NCI-H524 treated with DMSO at 0.1 percent for 48 hours (cell line): ENCODE data around the gene ATP11A.
"Not testable (repeated sequence)": the region's sequence is repeated elsewhere in the genome, so short reads cannot be mapped to it uniquely, and the experiment has no call there.

Source experiments
- DNase-seq: peaks from one replicate; lab custom pipeline; 2025; lab: John Stamatoyannopoulos, UW

ATP11A gene

DNA sequence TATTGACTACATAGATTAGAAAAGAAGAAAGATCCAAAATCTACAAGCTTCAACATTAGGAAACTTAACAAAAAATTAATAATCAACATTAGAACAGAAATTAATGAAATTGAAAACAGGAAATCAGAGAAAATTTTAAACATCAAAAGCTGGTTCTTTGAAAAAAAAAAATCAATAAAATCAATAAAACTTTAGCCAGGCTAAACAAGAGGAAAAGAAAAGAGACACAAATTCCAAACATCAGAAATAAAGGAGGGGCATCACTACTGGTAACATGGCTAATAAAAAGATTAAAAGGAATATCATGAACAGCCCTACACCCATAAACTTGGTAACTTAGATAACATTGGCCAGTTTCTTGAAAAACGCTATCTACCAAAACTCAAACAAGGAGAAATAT is 110.2 kb downstream of the ATP11A start:
- no peak for DNase-seq

DNA sequence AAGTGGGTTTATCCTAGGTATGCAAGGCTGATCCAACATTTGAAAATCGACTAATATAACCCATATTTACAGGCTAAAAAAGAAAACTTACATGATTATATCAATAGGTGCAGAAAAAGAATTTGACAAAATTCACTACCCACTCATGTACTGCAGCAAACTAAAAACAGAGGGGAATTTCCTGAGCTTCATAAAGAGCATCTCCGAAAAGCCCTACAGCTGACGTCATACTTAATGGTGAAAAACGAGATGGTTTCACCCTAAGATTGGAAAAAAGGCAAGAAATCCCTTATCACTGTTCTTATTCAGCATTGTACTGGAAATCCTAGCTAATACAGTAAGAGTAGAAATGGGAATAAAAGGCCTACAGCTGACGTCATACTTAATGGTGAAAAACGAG is 111.0 kb downstream of the ATP11A start:
- DNase-seq = not testable (repeated sequence)

DNA sequence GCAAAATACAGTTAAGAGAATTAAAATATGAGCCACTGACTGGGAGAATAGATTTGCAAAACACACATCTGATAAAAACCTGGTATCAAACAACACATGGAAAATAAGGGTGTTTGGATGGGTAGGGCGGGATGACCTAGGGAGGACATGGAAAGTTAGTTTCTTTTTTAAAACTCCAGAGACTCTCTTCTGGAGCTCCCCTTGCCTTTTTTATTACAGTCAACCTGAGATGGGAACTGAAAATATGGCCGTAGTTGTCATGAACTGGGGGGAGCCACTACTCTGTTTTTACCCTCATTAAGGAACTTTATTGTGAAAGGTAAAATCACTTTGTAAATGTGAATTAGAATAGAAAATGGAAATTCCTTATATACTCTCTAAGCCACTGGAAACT is 113.0 kb downstream of the ATP11A start:
- DNase-seq = no peak

DNA sequence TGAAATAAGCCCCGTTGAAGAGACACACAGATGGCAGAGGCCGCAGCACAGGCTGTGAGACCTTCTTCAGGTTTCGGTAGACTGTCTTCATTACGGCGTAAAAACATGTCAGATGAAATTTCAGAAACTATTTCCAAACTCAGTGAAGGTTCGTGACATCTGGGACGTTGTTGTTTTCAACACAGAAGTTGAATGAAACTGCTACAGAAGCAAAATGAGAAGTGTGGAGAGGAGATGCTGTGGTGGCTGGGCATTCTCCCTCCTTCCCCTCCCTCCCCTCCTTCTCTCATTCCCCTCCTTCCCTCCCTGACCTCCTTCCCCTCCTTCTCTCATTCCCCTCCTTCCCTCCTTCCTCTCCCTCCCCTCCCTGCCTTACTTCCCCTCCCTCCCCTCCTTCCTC is 113.6 kb downstream of the ATP11A start:
- no peak for DNase-seq

DNA sequence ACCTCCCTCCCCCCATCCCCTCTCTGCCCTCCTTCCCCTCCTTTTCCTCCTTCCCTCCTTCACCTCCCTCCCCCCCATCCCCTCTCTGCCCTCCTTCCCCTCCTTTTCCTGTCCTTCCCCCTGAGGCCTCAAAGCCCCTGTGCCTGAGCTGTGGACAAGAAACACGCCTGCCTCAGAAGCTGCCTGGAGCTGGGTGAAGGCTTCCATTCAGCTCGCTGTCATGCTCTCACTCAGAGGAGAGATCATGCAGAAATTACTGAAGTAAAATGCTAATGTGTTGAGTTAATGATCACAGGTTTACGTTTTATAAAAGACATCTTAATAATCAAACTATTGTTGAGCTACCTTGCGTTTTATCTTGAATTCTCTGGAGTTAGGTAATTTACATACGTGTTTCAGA is 114.5 kb downstream of the ATP11A start:
- no peak for DNase-seq

DNA sequence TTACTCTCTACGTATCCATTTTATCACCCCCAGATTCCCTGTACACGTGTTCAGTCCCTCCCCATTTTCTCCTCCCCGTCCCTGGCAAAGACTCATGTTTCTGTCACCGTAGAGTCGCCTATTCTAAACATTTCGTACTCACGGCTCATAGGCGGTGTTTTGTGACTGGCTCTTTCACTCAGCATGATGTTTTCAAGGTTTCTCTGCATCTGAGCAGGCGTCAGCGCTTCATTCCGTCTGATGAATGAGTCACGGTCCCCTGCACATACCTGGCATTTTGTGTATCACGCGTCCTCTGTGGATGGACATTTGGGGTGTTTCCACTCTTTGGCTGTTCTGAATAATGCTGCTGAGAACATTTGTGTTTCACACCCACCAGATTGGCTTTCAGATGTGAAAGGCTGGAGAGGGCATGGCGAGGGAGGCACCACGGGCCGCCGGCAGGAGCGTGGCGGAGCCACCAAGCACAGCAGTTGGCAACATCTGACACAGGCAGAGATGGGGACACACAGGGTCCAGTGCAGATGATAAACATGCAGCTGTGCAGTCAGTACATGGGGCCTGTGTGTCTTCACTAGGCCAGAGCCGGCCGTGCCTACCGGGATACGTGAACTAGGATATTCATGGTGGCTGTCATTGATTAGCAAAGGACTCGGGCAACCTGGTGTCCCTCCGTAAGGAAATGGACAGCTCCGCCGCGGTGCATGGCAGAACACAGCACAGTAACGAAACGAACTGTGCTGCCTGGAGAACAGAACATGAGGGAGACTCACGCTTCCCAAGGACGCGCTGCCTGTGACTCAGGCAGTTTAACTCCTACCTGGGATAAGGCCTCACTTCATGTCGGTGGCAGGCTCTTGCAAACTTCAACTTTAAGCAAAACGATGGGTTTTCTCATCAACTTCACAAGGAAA is 117.2 kb downstream of the ATP11A start:
- DNase-seq = no peak

DNA sequence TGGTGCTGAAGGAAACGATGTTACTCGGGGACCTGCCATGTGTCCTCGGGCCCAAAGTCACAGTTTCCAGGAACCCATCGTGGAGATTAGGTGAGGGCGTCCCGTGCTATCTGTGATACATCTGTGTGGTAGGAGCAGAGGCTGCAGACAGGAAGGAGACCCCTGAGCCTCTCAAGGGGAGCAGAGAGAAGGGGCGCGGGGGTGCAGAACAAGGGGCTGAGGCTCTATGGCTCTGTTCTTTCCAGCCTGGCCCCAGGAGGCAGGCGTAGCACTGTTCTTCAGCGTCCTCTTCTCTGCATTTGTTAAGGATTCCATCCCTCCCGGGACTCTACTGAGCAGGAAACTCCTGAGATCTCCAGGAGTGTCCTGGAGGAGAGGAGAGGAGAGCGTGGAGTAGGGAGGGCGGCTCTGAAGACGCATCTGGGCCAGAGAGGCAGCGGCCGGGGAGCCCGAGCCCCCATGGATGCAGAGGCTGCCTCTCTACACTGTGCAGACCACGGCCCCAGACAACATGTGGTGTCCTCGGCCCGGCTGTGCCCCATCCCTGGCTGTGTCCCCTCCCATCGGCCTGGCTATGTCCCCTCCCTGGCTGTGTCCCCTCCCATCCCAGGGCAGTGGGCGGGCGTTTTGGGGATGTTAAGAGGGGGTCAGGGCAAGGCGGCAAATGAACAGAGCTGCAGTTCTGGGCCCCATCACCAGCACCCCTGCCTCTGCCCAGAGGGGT is 118.0 kb downstream of the ATP11A start:
- no peak for DNase-seq

DNA sequence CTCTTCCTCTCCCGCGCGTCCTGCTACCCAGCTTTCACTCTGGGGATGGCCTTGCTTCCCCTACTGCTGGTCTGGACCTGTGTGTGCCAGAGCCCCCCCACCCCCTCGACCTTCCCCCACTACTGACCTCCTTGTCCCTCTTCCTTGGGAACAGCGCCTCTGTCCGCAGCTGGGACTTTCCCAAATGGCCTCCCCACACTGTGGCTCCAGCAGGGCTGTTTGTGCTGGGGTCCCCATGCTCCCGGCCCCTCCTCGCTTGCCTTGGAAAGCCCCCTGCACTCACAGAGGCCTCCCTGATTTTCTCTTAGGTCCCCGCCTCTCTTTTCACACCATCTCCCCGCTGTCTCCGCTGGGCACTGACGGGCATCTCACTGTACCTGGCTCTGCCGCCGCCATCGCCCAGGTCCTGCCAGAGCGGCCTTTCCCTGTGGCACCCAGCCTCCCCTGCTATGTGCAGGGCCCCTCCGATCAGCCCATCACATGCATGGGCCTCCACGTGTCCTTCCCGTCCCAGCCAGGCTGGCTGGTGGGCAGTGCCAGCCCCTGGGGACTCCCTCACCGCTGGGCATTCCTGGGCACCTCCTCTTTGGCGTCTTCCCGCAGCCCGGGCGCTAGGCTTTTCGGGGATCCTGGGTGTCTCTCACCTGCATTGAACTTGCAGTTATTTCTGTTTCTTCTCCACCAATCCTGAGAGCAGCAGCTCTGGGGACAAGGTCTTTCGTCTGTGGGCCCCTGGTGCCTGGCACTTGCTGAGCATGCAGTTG is 118.7 kb downstream of the ATP11A start:
- DNase-seq = no peak

DNA sequence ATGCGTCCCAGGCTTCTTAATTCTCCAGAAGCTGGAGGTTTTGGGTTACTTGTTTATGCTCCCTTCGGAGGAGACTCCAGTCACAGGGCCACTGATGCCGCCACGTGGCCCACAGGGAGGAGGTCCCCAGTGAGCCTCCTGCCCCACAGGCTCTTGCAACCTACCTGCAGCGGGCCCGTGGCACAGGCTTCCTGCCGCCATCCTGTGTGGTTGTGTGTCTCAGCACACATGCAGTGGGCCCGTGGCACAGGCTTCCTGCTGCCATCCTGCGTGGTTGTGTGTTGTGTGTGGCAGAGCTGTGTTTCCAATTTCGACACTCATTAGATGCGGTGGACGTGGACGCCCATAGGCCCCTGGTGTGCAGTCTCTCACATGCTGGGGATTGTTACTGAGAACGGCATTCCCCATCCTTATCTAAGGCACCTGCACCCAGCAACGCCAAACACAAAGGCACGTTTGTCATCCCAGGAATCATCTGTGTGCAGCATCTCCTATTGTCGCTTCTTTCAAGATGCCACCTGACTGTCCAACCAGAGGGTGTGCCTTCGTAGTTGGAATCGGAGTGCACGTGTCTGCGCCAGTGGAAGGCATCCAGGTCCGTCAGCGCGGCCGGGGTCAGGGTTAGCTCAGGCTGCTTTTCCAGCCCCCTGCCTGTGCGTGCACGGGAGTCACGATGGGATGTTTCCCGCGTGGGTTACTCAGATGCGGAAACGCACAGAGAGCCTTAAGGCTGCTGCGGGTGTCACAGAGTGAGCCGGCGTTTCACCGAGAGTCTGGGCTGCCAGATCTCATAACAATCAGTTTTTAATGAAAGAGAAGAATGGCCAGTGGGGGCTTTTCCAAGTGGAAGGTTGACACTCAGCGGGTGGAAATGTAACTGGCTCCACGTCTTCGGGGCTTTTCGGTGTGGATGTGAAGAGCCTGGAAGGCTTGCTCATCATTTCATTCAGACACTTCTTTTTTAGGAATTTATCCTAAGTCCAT is 119.8 kb downstream of the ATP11A start:
- DNase-seq = no peak

DNA sequence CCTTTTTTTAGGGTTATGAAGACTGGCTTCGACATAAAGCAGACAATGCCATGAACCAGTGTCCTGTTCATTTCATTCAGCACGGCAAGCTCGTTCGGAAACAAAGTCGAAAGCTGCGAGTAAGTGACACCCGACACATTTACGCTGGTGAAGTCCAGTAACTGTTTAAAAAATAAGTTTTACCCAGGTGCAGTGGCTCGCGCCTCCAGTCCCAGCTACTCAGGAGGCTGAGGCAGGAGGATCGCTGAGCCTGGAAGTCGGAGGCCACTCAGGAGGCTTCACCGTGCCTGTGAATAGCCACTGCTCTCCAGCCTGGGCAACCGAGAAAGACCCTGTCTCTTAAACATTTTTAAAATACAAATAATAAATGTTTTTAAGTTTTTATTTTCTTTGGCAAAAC is 120.8 kb downstream of the ATP11A start:
- no peak for DNase-seq

DNA sequence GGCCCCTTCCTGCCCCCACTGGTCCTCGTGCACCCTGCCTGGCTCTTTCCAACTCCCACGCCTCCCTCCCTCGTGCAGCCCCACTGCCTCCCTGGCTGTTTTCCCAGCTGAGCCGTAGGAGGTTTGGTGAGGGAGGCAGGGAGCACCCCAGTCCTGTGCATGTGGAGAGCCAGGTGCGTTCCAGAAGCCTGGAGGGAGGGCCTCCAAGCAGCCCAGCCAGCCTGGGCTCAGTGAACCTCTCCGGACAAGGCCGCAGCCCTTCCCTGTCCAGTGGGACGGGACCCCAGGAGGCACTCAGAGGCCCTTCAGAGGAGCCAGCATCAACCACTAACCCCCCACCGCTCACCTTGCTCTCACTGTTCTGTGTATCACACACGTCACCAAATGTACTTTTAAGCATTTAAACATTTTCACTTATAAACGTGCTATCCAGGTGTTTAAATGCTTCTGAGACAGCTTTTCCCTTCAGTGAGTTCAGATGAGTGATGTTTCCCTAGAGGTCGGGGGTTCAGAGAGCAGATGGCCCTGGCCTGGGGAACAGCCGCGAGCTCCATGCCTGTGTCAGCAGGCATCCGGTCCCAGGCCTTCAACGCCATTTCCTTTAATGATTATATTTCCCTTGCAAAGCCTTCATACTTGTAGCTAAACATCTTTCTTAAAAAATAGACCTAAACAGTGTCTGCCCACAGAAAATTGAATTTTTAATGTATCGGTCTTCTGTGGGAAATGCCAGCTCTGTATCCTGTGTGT is 122.6 kb downstream of the ATP11A start:
- DNase-seq = no peak

DNA sequence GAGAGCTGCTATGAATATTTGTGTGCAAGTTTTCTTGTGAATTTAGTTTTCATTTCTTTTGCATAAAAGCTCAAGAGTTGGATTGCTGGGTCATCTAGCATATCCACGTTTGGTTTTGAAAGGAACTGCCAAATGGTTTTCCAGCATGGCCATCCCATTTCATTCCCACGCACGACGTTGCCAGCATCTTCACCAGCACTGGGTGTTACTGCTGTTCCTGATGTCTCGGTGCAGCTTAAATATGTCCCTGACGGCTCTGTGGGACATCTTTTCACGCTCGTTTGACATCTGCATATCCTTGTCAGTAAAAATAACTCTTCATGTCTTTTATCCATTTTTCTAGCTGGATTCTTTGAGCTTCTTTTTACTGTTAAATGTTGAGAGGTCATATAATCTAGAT is 123.7 kb downstream of the ATP11A start:
- no peak for DNase-seq

DNA sequence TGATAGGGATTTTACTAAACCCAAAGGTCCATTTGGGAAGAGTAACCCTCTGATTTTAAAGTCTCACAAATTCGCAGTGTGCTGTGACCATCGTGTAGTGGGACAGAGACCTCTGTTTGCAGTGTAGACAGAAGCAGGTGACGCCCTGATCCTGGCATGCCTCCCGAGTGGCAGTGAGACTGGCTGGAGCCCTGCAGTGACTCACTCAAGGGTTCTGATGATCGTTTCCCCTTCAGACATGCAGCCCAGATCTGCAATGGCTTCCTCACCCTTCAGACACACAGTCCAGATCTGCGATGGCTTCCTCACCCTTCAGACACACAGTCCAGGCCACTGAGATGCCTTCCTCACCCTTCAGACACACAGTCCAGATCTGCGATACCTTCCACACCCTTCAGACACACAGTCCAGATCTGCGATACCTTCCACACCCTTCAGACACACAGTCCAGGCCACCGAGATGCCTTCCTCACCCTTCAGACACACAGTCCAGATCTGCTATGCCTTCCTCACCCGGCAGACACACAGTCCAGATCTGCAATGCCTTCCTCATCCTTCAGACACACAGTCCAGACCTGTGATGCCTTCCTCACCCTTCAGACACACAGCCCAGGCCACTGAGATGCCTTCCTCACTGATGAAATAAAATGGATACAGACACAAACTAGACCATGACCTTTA is 125.2 kb downstream of the ATP11A start:
- DNase-seq = no peak

DNA sequence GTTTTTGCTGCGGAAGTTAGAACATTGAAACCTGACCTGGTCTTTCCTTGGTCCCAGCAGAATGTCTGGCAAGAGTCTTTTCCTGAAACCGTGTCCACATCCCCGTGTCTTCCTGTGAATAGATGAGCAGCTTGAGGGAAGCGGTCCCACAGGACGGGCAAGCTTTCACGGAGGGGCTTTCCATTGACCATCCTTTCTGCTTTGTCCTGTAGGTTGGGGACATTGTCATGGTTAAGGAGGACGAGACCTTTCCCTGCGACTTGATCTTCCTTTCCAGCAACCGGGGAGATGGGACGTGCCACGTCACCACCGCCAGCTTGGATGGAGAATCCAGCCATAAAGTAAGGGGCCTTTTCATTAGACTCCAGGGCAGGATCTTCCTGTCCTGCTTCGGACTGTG is 126.0 kb downstream of the ATP11A start:
- no peak for DNase-seq

DNA sequence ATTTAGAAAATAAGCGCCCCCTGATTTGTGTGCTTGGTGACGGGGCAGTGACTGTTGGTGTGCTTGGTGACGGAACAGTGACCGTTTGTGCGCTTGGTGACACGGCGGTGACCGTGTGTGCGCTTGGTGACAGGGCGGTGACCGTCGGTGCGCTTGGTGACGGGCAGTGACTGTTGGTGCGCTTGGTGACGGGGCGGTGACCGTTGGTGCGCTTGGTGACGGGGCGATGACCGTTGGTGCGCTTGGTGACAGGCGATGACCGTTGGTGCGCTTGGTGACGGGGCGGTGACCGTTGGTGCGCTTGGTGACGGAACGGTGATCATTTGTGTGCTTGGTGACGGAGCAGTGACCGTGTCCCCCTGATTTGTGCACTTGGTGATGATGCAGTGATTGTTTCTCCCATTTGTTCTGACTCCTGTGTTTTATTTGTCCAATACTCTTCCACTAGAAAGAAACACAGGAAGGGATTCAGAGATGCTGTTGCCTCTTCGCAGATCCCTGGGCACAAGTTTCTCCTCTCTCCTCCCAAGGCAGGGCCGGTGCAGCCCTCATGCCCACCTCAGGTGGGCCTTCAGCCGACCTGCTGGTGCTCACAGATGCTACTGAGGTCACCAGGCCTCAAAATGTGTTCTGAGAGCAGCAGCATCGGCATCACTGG is 128.3 kb downstream of the ATP11A start:
- DNase-seq = no peak

DNA sequence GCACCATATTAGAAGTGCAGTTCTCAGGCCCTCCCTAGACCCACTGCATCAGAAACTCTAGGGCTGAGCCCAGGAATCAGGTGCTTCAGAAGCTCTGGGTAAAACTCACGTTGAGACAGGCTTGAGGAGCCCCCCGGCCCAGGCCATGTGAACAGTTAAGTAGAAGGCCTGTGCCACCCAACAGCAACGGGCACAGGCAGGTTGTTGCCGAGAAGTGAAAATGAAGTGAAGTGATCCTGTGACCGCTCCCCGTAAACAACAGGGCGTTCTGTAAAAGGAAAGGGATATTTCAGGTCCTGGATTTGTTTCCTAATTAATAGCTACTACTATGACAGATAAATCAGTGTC is 128.8 kb downstream of the ATP11A start:
- no peak for DNase-seq

DNA sequence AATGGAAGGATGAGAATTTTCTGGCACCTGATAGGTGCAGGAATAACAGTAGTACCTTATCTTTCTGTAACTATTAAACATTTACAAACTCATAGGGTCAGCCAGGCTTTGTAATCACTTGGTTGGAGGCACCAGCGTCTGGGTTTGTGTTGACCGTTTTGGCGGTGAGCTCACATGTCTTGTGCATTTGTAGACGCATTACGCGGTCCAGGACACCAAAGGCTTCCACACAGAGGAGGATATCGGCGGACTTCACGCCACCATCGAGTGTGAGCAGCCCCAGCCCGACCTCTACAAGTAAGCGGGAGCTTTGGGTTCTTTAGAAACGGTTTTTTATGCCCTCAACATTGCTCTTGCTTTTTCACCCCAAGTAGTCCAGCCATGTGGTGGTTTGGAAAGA is 129.3 kb downstream of the ATP11A start:
- DNase-seq = no peak

DNA sequence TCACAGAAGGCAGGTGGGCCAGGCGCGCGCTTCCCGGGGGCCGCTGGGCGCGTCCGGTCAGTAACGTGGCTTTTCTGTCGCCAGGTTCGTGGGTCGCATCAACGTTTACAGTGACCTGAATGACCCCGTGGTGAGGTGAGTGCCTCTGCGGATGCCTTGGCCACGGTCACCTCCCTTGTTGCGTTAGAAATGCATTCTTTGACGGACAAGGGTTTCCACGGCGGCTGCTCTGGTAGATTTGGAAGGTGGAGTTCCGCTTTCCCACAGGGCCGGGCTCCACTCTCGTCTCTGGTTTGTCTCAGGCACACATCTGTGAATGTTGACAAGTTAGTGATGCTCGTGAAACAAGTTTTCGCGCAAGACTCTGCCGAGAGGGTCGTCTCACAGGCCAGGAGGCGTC is 130.0 kb downstream of the ATP11A start:
- DNase-seq = no peak

DNA sequence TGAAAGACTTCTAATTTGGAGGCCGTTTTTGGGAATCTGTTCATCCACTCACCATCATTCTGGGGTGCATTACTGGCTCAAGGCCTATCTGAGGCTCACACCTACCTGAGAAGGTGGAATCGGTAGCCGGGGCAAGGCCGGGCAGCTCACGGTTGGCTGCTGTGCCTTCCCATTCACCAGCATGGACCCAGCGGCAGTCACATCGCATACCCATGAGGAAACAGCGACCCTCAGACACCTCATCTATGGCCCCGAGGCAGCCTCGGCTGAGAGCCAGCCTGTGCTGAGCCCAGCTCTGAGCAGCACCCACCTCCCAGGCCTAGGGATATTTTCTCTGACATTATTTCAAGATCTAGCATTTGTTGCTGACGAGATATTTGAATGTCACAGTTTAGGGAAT is 130.5 kb downstream of the ATP11A start:
- no peak for DNase-seq
